Measurements from ENCODE around the gene HDGFL2.

GRCh38 chr19:4430760-4431159 is 41.3 kb upstream of the HDGFL2 start:
- TF ChIP-seq EZH2phosphoT487 (IDR thresholded peaks at IDR 0.05; ENCODE audit: borderline replicate concordance) = no peak
- no peak for TF ChIP-seq EZH2 (IDR thresholded peaks at IDR 0.05)
- TF ChIP-seq POLR2A (IDR thresholded peaks at IDR 0.05; ENCODE audit: borderline replicate concordance, extremely low read depth, insufficient read depth, insufficient read length) = no peak
- TF ChIP-seq REST (IDR thresholded peaks at IDR 0.05; ENCODE audit: low read depth) = no peak
- no peak for TF ChIP-seq SP1 (IDR thresholded peaks at IDR 0.05; ENCODE audit: low read depth)
- TF ChIP-seq CTCF (IDR thresholded peaks at IDR 0.05 in 2 of 3, conservative IDR thresholded peaks at IDR 0.05 in 1 of 3; ENCODE audit: borderline replicate concordance in 1 of 3, insufficient read depth in 1 of 3, low read depth in 2 of 3, low read length in 2 of 3) = no peak
